IMR-90 (cell line): ENCODE measurements around the gene LAMC3. TPM values are rescaled to one million over a fixed set of nuclear protein-coding genes. Genes with fewer than 3 reads are reported as not detected.

Source experiments
- ATAC-seq: fragments of 200-7000 bp; cut with Tn5 transposase; 2 replicates; pipeline ENCODE4 v1.9.1; 2020; ENCODE audit warnings: low read depth, mild to moderate bottlenecking, moderate library complexity
- BruUV-seq: library from RNA; stranded (reverse); fragments of 400-500 nt; replicated peaks from 2 replicates; lab custom pipeline; 2021; lab: Mats Ljungman, UMichigan
- CTCF ChIA-PET: fragments of 300-600 bp; formaldehyde crosslinking; extraction: SDS; loops from one replicate; lab custom pipeline; 2021; ENCODE audit warnings: antibody characterized with exemption; lab: Yijun Ruan, JAX
- POLR2A ChIA-PET: fragments of 300-600 bp; sonication (Branson Sonifier 250); formaldehyde crosslinking; loops from one replicate; lab custom pipeline; 2022; ENCODE audit warnings: antibody characterized with exemption; ENCODE audit not compliant: unreplicated experiment; lab: Charles Lee
- DNase-seq: peaks from one replicate; pipeline ENCODE4 v3.0.0; 2013
- H2AFZ ChIP-seq: replicated peaks from 2 replicates; pipeline ENCODE3; 2013; ENCODE audit warnings: low read length, mild to moderate bottlenecking; ENCODE audit not compliant: poor library complexity
- H2AK5ac ChIP-seq: 2 replicates; pipeline ENCODE4 v1.6.1; 2013; ENCODE audit warnings: low read depth, low read length, inconsistent platforms
- H2AK9ac ChIP-seq: replicated peaks from 2 replicates; pipeline ENCODE3; 2013; ENCODE audit warnings: mild to moderate bottlenecking, low read depth, low read length, moderate library complexity; ENCODE audit not compliant: poor library complexity
- H2BK120ac ChIP-seq: 2 replicates; pipeline ENCODE4 v1.6.1; 2013; ENCODE audit warnings: low read depth, low read length, inconsistent platforms
- H2BK15ac ChIP-seq: 3 replicates; pipeline ENCODE4 v1.6.1; 2013; ENCODE audit warnings: low read depth, low read length, inconsistent platforms
- H2BK20ac ChIP-seq: 2 replicates; pipeline ENCODE4 v1.6.1; 2013; ENCODE audit warnings: low read depth, mild to moderate bottlenecking, inconsistent platforms, low read length, moderate library complexity
- H2BK5ac ChIP-seq: 2 replicates; pipeline ENCODE4 v1.6.1; 2013; ENCODE audit warnings: mild to moderate bottlenecking, low read depth, low read length, inconsistent platforms; ENCODE audit not compliant: poor library complexity, severe bottlenecking
- H3K14ac ChIP-seq: replicated peaks from 2 replicates; pipeline ENCODE4 v1.6.1; 2013; ENCODE audit warnings: low read depth, low read length, inconsistent platforms
- H3K18ac ChIP-seq: 2 replicates; pipeline ENCODE4 v1.6.1; 2013; ENCODE audit warnings: low read depth, low read length, control low read depth
- H3K23ac ChIP-seq: 2 replicates; pipeline ENCODE4 v1.6.1; 2013; ENCODE audit warnings: low read depth, low read length, inconsistent platforms
- H3K27ac ChIP-seq: 2 replicates; pipeline ENCODE4 v1.5.1; 2013; ENCODE audit warnings: mild to moderate bottlenecking, control low read depth, low read length; ENCODE audit not compliant: insufficient read depth
- H3K27me3 ChIP-seq: 2 replicates; pipeline ENCODE4 v1.6.1; 2013; ENCODE audit warnings: low read length; ENCODE audit not compliant: control insufficient read depth, insufficient read depth
- H3K36me3 ChIP-seq: 2 replicates; pipeline ENCODE4 v1.6.1; 2013; ENCODE audit warnings: low read length, mixed read lengths; ENCODE audit not compliant: control insufficient read depth, insufficient read depth
- H3K4ac ChIP-seq: 2 replicates; pipeline ENCODE4 v1.6.1; 2013; ENCODE audit warnings: low read depth, low read length, inconsistent platforms
- H3K4me1 ChIP-seq: 2 replicates; pipeline ENCODE4 v1.6.1; 2013; ENCODE audit warnings: low read length, mixed read lengths; ENCODE audit not compliant: control insufficient read depth, insufficient read depth
- H3K4me2 ChIP-seq: 2 replicates; pipeline ENCODE4 v1.6.1; 2013; ENCODE audit warnings: low read depth, mild to moderate bottlenecking, control low read depth, low read length, moderate library complexity
- H3K4me3 ChIP-seq: 2 replicates; pipeline ENCODE4 v1.5.1; 2013; ENCODE audit warnings: low read depth, mild to moderate bottlenecking, control low read depth, low read length, moderate library complexity; ENCODE audit not compliant: insufficient read depth
- H3K56ac ChIP-seq: 2 replicates; pipeline ENCODE4 v1.6.1; 2013; ENCODE audit warnings: low read length, inconsistent platforms; ENCODE audit not compliant: insufficient read depth; ENCODE audit errors: extremely low read depth
- H3K79me1 ChIP-seq, 2 experiments: 2 replicates each; pipeline ENCODE4 v1.6.1; 2013; ENCODE audit warnings: low read length in 2 of 2, inconsistent platforms in 1 of 2, low read depth in 1 of 2
- H3K9ac ChIP-seq: 2 replicates; pipeline ENCODE4 v1.6.1; 2013; ENCODE audit warnings: low read depth, low read length, control low read depth
- H3K9me1 ChIP-seq: 2 replicates; pipeline ENCODE4 v1.6.1; 2013; ENCODE audit warnings: low read length, inconsistent platforms; ENCODE audit not compliant: insufficient read depth
- H3K9me3 ChIP-seq: 2 replicates; pipeline ENCODE4 v1.6.1; 2013; ENCODE audit warnings: low read length; ENCODE audit not compliant: control insufficient read depth, insufficient read depth
- H4K20me1 ChIP-seq: 2 replicates; pipeline ENCODE4 v1.6.1; 2013; ENCODE audit warnings: low read length, inconsistent platforms; ENCODE audit not compliant: insufficient read depth
- H4K5ac ChIP-seq: 2 replicates; pipeline ENCODE4 v1.6.1; 2013; ENCODE audit warnings: mild to moderate bottlenecking, low read depth, low read length, control low read depth
- H4K8ac ChIP-seq, 2 experiments: 2 replicates each; pipeline ENCODE4 v1.6.1; 2013; ENCODE audit warnings: low read depth in 2 of 2, low read length in 2 of 2, control low read depth in 1 of 2, inconsistent platforms in 1 of 2
- H4K91ac ChIP-seq: 2 replicates; pipeline ENCODE4 v1.6.1; 2013; ENCODE audit warnings: low read depth, low read length, inconsistent platforms; ENCODE audit not compliant: insufficient read depth
- BHLHE40 ChIP-seq: fragments of 150-350 bp; IDR thresholded peaks from 2 replicates; pipeline ENCODE4 v1.6.1; 2016; ENCODE audit warnings: mild to moderate bottlenecking, low read depth, low read length
- CEBPB ChIP-seq: IDR thresholded peaks from 2 replicates; pipeline ENCODE4 v1.6.1; 2012; ENCODE audit warnings: low read depth, low read length, improper control_type of control experiment
- FOS ChIP-seq: fragments of 150-350 bp; IDR thresholded peaks from 2 replicates; pipeline ENCODE4 v1.6.1; 2016; ENCODE audit warnings: low read depth, low read length
- MAFK ChIP-seq: IDR thresholded peaks from 2 replicates; pipeline ENCODE4 v1.6.1; 2012; ENCODE audit warnings: low read depth, low read length, improper control_type of control experiment
- MAZ ChIP-seq: IDR thresholded peaks from 2 replicates; pipeline ENCODE4 v1.6.1; 2012; ENCODE audit warnings: low read depth, mild to moderate bottlenecking, low read length, improper control_type of control experiment, moderate library complexity, borderline replicate concordance
- MXI1 ChIP-seq: IDR thresholded peaks from 2 replicates; pipeline ENCODE4 v1.6.1; 2012; ENCODE audit warnings: low read depth, mild to moderate bottlenecking, low read length, moderate library complexity, borderline replicate concordance
- NFE2L2 ChIP-seq: fragments of 150-350 bp; IDR thresholded peaks from 2 replicates; pipeline ENCODE4 v1.6.1; 2016; ENCODE audit warnings: low read depth, mild to moderate bottlenecking, low read length
- POLR2A ChIP-seq: IDR thresholded peaks from 2 replicates; pipeline ENCODE4 v1.6.1; 2012; ENCODE audit warnings: mild to moderate bottlenecking, low read depth, low read length
- RAD21 ChIP-seq: IDR thresholded peaks from 2 replicates; pipeline ENCODE4 v1.6.1; 2012; ENCODE audit warnings: low read length, improper control_type of control experiment
- RCOR1 ChIP-seq: IDR thresholded peaks from 2 replicates; pipeline ENCODE4 v1.6.1; 2012; ENCODE audit warnings: mild to moderate bottlenecking, low read length, improper control_type of control experiment; ENCODE audit not compliant: insufficient replicate concordance
- RFX5 ChIP-seq: IDR thresholded peaks from 2 replicates; pipeline ENCODE4 v1.8.0; 2012; ENCODE audit warnings: low read depth, mild to moderate bottlenecking, low read length, moderate library complexity
- SMC3 ChIP-seq: fragments of 150-350 bp; IDR thresholded peaks from 2 replicates; pipeline ENCODE4 v1.6.1; 2016; ENCODE audit warnings: low read depth, mild to moderate bottlenecking, antibody characterized with exemption, low read length, moderate library complexity
- WGBS, 2 experiments: methylation state at CpG; one replicate each; pipeline versions ENCODE4 v1.1.5 to v1.1.7; 2013; ENCODE audit warnings: missing lambda C conversion rate in 2 of 2; ENCODE audit not compliant: insufficient read length in 1 of 2; ENCODE audit errors: extremely low coverage in 2 of 2; 5-methylcytosine and 5-hydroxymethylcytosine counted together
- dilution Hi-C: fragments of 300-500 bp; cut with HindIII; formaldehyde crosslinking; loops from one replicate; pipeline ENCODE4 v1.14.3; 2018; ENCODE audit warnings: low sequenced_read_pairs; ENCODE audit not compliant: unreplicated experiment
- in situ Hi-C: fragments of 300-500 bp; cut with MboI; formaldehyde crosslinking; loops from 3 replicates; pipeline ENCODE4 v1.14.3; 2019; ENCODE audit warnings: low sequenced_read_pairs, inconsistent platforms, mixed read lengths
- intact Hi-C: fragments of 100-400 bp; cut with micrococcal nuclease; formaldehyde crosslinking; loops from 2 replicates; pipeline ENCODE4 v1.10.0; 2022
- polyA plus RNA-seq, 3 experiments: library from polyadenylated mRNA; depleted of rRNA; stranded (reverse); fragments of >200 nt; gene quantifications; 2 replicates each; pipeline ENCODE4 v1.2.3, GENCODE V29; 2012; ENCODE audit warnings: low replicate concordance in 1 of 3
- total RNA-seq: library from RNA; depleted of rRNA; stranded (reverse); fragments of >200 nt; gene quantifications from 2 replicates; pipeline ENCODE4 v1.2.3, GENCODE V29; 2012
- TF ChIP-seq, protein P1 (sequence below): fragments of 150-350 bp; IDR thresholded peaks from 2 replicates; pipeline ENCODE4 v1.6.1; 2017; ENCODE audit warnings: mild to moderate bottlenecking, antibody characterized with exemption, low read length, low read depth
- TF ChIP-seq, protein P2 (sequence below): conservative IDR thresholded peaks from 2 replicates; pipeline ENCODE4 v1.5.1; 2012; ENCODE audit warnings: mild to moderate bottlenecking, low read depth, low read length, improper control_type of control experiment
- TF ChIP-seq, protein P3 (sequence below): fragments of 150-350 bp; IDR thresholded peaks from 2 replicates; pipeline ENCODE4 v1.6.1; 2016; ENCODE audit warnings: low read depth, mild to moderate bottlenecking, low read length, moderate library complexity, borderline replicate concordance

Gene LAMC3
- total and polyA plus RNA-seq, 2 of the 4 experiments (the other 2 are of a cell fraction) = not detected

DNA sequence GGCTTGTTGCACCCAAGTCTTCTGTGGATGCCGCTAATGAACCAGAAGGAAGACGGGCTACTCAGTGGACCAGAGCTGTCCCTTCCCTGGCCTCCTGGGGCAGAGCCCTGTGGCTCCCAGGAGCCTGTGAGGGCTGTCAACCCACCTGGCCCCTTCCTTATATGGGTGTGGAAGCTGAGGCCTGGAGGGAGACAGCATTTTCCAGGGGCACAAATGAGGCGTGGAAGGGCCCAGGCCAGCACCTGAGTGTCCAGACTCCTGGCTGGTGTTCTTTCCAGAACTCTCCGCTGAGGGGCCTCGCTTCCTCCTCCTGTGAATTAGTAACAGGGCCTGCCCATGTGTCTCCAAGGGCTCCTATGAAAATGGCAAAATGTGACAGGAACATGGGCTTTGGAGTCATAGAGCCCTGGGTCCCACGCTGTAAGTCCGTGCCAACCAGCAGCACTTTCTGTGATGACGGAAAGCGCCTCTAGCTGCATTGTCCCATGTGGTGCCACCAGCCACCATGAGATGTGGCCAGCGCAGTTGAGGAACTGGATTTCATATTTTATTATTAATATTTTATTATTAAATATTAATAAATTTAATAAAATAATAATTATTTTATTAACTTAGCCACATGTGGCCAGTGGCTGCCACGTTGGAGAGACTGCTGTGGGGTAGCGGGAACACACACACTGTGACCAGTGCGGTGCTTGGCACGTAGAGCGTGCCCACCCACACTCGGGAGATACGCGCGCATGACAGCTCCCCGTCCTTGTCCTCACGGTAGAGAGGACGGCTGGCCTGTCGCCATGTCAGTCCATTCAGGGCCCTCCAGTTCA lies 18.3 kb downstream of the LAMC3 start:
- Histone ChIP-seq H2BK20ac (no peak overlapping the region), H3K4me3 (no peak overlapping the region), H2BK120ac (no peak overlapping the region), H3K4me1 (no peaks in the 10 kb centered on the region), H2AK9ac (no peak overlapping the region), H3K27ac (no peak overlapping the region), H4K5ac (no peak overlapping the region), H3K14ac (no peak overlapping the region), H3K36me3 (no peaks in the 10 kb centered on the region), H2AFZ (no peak overlapping the region), H2BK5ac (no peak overlapping the region), H4K91ac (no peak overlapping the region), H3K79me1 (no peaks in the 10 kb centered on the region), H4K20me1 (no peaks in the 10 kb centered on the region), H4K8ac (no peak overlapping the region), H3K9me1 (no peaks in the 10 kb centered on the region), H2AK5ac (no peak overlapping the region), H3K9me3 (no peaks in the 10 kb centered on the region), H3K56ac (no peak overlapping the region), H3K23ac (no peak overlapping the region), H3K9ac (no peak overlapping the region), H2BK15ac (no peak overlapping the region), H3K18ac (no peak overlapping the region), H3K4ac (no peak overlapping the region), H3K4me2 (no peak overlapping the region), H3K27me3 (peaks cover 66% of the 10 kb centered on the region)
- intact Hi-C loops (no loop called here), in situ Hi-C loops (no loop called here), dilution Hi-C loops (no loop called here)
- POLR2A ChIA-PET = no interaction called here
- whole genome bisulfite sequencing, 2 experiments = 80% methylated on average over 1 of the region's 23 CpGs; no CpG with 5 or more reads in 1 of the 2 experiments
- BruUV-seq = no TSS peak
- CTCF ChIA-PET = interaction anchor here (0.9 kb wide), 1 partner anchor 19 kb away, joined by 4 read pairs; no protein-coding TSS in a partner anchor
- ATAC-seq = no peak
- DNase-seq = no peak
- no peak for TF ChIP-seq RCOR1
- TF ChIP-seq, protein P1, sequence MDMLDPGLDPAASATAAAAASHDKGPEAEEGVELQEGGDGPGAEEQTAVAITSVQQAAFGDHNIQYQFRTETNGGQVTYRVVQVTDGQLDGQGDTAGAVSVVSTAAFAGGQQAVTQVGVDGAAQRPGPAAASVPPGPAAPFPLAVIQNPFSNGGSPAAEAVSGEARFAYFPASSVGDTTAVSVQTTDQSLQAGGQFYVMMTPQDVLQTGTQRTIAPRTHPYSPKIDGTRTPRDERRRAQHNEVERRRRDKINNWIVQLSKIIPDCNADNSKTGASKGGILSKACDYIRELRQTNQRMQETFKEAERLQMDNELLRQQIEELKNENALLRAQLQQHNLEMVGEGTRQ = no peak
- no peak for TF ChIP-seq BHLHE40
- no peak for TF ChIP-seq NFE2L2
- TF ChIP-seq, protein P2, sequence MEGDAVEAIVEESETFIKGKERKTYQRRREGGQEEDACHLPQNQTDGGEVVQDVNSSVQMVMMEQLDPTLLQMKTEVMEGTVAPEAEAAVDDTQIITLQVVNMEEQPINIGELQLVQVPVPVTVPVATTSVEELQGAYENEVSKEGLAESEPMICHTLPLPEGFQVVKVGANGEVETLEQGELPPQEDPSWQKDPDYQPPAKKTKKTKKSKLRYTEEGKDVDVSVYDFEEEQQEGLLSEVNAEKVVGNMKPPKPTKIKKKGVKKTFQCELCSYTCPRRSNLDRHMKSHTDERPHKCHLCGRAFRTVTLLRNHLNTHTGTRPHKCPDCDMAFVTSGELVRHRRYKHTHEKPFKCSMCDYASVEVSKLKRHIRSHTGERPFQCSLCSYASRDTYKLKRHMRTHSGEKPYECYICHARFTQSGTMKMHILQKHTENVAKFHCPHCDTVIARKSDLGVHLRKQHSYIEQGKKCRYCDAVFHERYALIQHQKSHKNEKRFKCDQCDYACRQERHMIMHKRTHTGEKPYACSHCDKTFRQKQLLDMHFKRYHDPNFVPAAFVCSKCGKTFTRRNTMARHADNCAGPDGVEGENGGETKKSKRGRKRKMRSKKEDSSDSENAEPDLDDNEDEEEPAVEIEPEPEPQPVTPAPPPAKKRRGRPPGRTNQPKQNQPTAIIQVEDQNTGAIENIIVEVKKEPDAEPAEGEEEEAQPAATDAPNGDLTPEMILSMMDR = no peak
- no peak for TF ChIP-seq RFX5
- no peak for TF ChIP-seq MAFK
- TF ChIP-seq, protein P3, sequence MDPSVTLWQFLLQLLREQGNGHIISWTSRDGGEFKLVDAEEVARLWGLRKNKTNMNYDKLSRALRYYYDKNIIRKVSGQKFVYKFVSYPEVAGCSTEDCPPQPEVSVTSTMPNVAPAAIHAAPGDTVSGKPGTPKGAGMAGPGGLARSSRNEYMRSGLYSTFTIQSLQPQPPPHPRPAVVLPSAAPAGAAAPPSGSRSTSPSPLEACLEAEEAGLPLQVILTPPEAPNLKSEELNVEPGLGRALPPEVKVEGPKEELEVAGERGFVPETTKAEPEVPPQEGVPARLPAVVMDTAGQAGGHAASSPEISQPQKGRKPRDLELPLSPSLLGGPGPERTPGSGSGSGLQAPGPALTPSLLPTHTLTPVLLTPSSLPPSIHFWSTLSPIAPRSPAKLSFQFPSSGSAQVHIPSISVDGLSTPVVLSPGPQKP = no peak
- TF ChIP-seq POLR2A = no peak
- no peak for TF ChIP-seq RAD21
- no peak for TF ChIP-seq SMC3
- TF ChIP-seq MAZ = no peak
- no peak for TF ChIP-seq CEBPB
- no peak for TF ChIP-seq MXI1
- TF ChIP-seq FOS = no peak
